ENCODE measurements around the gene DCST2. TPM values are rescaled to one million over a fixed set of nuclear protein-coding genes. Genes with fewer than 3 reads are reported as not detected.
A peak's percentile ranks its signal among the peaks of the same experiment; 100 is the strongest.

DCST2 gene
- not detected for polyA plus RNA-seq

DNA sequence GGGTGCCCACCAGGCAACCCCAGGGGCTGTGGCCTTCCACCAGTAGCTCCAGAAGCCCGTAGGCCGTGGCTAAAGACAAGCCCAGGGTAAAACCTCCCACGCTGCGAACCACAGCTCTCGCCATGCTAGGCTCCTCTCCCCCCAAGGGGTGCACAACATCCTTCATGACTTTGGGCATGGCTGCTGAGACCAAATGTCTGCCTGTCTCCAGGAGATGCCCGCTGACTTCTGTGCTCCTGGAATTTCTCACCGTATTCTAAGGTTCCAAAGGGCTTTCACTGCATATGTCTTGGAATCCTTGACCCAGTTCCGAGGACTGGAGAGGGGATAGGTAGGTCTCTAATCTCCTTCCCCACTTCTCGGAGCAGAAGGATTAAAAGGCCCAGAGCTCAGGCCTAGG lies at the start of gene DCST2, which contains the start of gene DCST1:
TSS of gene DCST2 (minus strand) at position 258 of the 400 bp plus-strand sequence. CDS start at position 178, 80 bp downstream.
TSS of gene DCST1 (plus strand) at position 301 of the 400 bp plus-strand sequence. CDS start 213 bp downstream, outside the sequence.
- peaks cover 0 to 5% (median 2%) of the 10 kb centered on the region in 3 donors for H3K27me3 Mint-ChIP-seq (ENCODE audit: low read depth in 3 of 3)
- H3K27ac Mint-ChIP-seq: no peak within 1 kb of the TSS
- no peaks in the 10 kb centered on the region for H3K36me3 Mint-ChIP-seq
- H3K9me3 Mint-ChIP-seq: peaks cover 0 to 4% (median 0%) of the 10 kb centered on the region in 6 donors
- no peaks in the 10 kb centered on the region for H3K4me1 Mint-ChIP-seq
- no peak within 1 kb of the TSS for H3K4me3 Mint-ChIP-seq
- no peak for DNase-seq

DNA sequence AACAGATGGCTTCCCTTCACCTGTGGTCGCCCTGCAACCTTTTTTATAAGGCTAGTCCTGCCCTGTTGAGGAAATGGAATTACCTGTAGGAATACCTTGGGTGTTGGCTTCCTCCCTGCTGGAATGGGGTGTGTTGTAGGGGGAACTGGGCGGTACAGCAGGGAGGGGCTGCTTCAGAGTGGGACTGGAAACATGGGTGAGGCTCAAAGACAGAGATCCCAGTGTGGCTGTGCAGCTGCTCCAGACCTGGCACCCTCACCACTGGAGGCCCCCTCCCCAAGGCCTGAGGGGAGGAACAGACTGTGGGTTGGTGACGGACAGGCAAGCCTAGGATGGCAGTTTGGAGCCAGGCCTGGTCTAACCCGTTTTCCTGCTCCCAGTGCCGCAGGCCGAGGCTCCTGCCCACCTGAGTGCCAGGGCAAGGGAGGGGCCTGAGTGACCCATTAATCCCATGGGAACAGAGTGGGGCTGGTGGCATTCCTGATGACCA lies 49.5 kb upstream of the DCST2 start:
- DNase-seq: no peak
- H3K27me3 Mint-ChIP-seq (ENCODE audit: low read depth in 3 of 3): peaks cover 25 to 49% (median 34%) of the 10 kb centered on the region in 3 donors
- H3K9me3 Mint-ChIP-seq: peaks cover 0 to 3% (median 0%) of the 10 kb centered on the region in 6 donors
- peak overlapping the region in 1 of 5 donors; percentile 21 for H3K4me3 Mint-ChIP-seq
- peaks cover 48 to 54% of the 10 kb centered on the region in 2 donors for H3K4me1 Mint-ChIP-seq
- no peak overlapping the region for H3K27ac Mint-ChIP-seq
- no peaks in the 10 kb centered on the region for H3K36me3 Mint-ChIP-seq

DNA sequence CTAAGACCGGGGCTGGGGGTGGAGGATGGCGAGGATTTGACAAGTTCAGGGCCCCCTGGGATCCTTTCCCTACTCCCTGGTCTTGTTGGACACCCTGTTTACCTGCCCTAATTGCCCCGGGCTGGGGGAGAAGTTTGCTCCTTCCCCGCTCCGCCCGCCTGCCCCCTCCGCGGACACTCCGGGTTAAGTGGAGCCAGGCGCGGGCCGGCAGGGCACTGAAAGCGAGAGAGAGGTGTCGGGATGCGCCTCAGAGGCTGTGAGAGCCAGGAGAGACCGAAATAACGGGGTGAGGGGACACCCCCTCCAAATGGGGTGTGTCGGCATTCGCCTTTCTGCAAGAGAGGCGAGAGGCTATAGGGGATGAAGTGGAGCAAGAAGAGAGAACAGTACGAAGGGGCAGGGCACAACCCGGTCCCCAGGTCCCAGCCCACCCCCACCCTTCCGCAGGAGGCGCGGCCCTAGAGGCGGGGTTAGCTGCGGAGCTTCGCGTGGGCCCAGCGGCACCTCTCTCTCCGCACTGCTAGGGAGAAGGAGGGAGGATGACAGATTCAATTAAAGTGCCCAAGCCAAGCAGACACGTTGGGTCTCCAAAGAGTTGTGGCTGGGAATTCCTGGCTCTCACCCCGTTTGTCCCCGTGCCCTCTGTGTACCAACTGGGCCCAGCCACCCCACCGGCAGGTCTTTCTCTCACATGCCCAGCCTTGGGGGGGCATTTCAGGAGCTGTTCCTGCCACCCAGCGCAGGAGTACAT lies 48.9 kb upstream of the DCST2 start:
- peaks cover 24 to 49% (median 36%) of the 10 kb centered on the region in 3 donors for H3K27me3 Mint-ChIP-seq (ENCODE audit: low read depth in 3 of 3)
- peak overlapping the region in 4 of 5 donors; percentile 17 to 69 (median 45) for H3K4me3 Mint-ChIP-seq
- peaks cover 49 to 54% of the 10 kb centered on the region in 2 donors for H3K4me1 Mint-ChIP-seq
- H3K27ac Mint-ChIP-seq: no peak overlapping the region
- DNase-seq: no peak
- peaks cover 0 to 3% (median 0%) of the 10 kb centered on the region in 6 donors for H3K9me3 Mint-ChIP-seq
- no peaks in the 10 kb centered on the region for H3K36me3 Mint-ChIP-seq

DNA sequence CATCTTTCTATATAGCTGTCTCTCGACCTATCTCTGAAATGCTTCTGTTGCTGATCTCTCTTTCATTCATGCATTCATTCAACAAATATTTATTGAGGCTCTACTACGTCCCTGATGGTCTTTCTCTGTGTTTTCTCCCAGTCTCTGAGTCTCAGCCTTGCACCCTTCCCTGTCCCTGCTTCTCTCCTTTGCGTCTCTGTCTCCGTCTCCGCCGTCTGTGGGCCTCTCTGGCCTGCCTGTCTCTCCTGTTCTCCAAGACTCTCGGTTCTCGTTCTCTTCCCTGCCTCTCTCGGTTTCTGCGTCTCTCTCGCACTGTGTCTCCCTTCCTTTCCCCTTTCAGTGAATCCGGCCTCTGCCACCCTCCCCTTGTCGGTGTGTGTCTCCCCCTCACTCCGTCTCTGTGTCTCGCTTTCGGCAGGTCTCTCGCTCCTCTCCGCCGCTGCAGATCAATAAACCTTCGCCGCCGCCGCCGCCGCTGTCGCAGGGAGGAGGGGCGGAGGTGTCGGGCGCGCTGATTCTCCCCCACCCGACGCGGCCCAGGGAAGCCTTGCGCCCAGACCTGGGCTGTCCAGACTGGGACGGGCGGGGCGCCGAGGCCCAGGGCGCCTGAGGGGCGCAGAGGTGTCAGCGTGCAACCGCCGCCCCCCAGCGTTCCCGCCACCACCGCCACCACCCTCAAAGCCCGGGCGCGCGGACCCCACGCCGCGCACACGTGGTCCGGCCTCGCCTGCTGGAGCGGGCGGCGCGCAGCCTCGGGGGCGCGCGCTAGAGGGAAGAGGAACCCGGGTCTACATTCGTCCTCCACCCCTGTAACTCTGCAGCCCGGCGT lies 48.1 kb upstream of the DCST2 start:
- peaks cover 49 to 54% of the 10 kb centered on the region in 2 donors for H3K4me1 Mint-ChIP-seq
- peaks cover 0 to 3% (median 0%) of the 10 kb centered on the region in 6 donors for H3K9me3 Mint-ChIP-seq
- H3K27ac Mint-ChIP-seq: peak overlapping the region in 2 of 6 donors; percentile 2 to 21
- H3K36me3 Mint-ChIP-seq: no peaks in the 10 kb centered on the region
- DNase-seq: no peak
- peak overlapping the region; percentile 64 to 87 (median 81) for H3K4me3 Mint-ChIP-seq
- peaks cover 22 to 49% (median 35%) of the 10 kb centered on the region in 3 donors for H3K27me3 Mint-ChIP-seq (ENCODE audit: low read depth in 3 of 3)

DNA sequence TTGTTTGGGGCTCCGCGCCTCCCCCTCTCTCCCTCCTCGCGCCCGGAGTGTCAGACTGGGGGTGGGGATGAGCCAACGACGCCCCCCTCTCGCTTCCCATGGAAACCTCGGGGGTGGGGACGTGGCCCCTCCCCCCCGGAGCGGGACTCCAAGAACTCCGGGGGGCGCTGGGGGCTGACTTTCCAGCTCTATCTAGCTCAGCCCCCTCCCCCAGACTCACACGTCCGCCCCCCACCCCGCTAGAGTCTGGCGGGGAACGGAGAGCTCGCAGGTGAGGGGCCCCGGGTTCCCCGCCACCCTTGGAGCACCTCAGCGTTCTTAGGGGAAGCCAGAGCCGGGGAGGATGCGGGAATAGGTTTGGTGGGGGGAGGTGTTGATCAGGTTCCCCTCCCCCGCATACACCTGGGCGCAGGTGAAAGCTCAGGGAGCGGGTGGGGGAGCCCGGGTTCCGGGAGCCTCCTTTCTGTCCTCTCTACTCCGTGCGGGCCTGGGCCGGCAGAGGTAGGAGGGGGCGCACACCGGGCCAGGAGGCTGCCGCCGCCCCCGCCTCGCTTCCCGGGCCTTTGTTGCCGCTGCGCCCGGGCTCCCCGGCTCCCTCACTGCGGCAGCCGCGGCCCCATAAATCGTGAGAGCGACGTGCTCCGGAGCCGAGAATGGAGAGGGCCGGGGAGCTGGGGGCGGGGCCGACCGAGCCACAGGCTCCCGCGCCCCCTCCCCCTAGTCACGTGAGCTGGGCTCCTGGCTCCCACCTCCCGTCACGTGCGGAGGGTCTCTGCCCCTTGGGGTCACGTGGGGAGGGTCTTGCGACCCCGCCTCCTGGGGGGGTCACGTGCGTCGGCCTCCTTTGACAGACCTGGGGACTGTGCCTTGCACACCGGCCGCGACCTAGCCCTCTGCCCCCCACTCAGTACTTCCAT lies 47.0 kb upstream of the DCST2 start:
- Mint-ChIP-seq H3K27me3 (ENCODE audit: low read depth in 3 of 3) (peaks cover 21 to 46% (median 36%) of the 10 kb centered on the region in 3 donors), H3K27ac (no peak overlapping the region), H3K4me3 (peak overlapping the region in 4 of 5 donors; percentile 64 to 87 (median 77))

DNA sequence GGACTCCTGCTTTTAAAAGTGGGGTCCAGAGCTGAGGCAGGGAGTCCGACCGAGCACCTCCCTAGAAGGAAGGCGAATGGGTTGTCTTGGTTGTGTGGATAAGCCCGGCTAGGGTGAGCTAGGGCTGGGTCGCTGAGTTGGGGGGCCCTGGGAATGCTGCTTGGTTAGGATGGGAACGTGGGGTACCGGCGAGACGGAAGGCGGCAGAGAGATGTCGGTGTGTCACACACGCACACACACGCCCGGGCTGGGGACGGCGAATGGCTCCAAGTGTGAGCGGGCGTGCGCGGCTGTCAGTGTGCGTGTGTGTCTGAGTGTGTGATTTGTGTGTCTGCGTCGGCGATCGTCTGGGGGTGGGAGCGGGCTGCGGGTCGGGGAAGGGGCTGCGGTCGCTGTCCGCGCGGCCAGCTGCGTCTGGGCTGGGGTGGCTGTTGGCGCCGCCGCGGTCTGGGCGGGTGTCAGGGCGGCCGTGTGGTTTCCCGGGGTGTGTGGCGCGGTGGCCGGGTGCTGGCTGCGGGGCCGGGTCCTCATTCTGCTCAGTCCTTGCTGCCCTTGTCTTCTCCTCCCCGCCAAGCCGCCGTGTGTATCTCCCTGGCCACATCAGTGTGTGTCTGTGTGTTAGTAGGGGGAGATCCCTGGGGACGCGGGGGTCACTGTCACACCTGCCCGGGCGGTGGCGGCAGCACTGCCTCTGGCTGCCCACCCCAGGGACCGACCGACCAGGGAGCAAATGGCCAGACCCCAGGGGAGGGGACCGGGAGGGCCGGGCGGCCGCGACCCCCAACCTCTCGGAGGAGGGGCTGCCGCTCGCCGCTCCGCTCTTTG lies 46.1 kb upstream of the DCST2 start:
- DNase-seq: peak in 1 of 3 donors; percentile 24
- H3K27ac Mint-ChIP-seq: peak overlapping the region in 4 of 6 donors; percentile 25 to 80 (median 64)
- H3K27me3 Mint-ChIP-seq (ENCODE audit: low read depth in 3 of 3): peaks cover 21 to 42% (median 35%) of the 10 kb centered on the region in 3 donors
- H3K4me1 Mint-ChIP-seq: peaks cover 40 to 44% of the 10 kb centered on the region in 2 donors
- no peaks in the 10 kb centered on the region for H3K36me3 Mint-ChIP-seq
- H3K4me3 Mint-ChIP-seq: peak overlapping the region; percentile 72 to 91 (median 82)
- peaks cover 0 to 3% (median 0%) of the 10 kb centered on the region in 6 donors for H3K9me3 Mint-ChIP-seq

More for the DNA sequence above, 47.0 kb upstream of the DCST2 start:
- H3K9me3 Mint-ChIP-seq: peaks cover 0 to 3% (median 0%) of the 10 kb centered on the region in 6 donors
- H3K4me1 Mint-ChIP-seq: peaks cover 46 to 53% of the 10 kb centered on the region in 2 donors
- no peak for DNase-seq
- H3K36me3 Mint-ChIP-seq: no peaks in the 10 kb centered on the region

DNA sequence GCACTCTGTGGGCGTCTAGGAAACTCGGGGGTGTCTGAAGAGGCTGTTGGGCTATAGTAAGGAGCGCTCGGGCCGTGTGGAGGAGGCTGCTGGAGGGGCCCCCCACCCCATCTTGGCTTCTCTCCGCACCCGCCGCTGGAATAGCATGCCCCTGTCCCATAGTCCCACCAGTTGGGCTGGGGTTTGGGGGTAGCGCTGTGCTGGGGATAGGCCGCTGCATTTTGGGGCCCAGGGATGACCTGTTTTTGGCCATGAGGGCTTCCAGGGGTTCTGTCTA lies 45.6 kb upstream of the DCST2 start:
- H3K36me3 Mint-ChIP-seq: no peaks in the 10 kb centered on the region
- peaks cover 34 to 39% of the 10 kb centered on the region in 2 donors for H3K4me1 Mint-ChIP-seq
- peaks cover 0 to 3% (median 0%) of the 10 kb centered on the region in 6 donors for H3K9me3 Mint-ChIP-seq
- H3K4me3 Mint-ChIP-seq: peak overlapping the region; percentile 72 to 91 (median 82)
- H3K27me3 Mint-ChIP-seq (ENCODE audit: low read depth in 3 of 3): peaks cover 21 to 36% (median 30%) of the 10 kb centered on the region in 3 donors
- DNase-seq: no peak
- peak overlapping the region in 1 of 6 donors; percentile 50 for H3K27ac Mint-ChIP-seq

DNA sequence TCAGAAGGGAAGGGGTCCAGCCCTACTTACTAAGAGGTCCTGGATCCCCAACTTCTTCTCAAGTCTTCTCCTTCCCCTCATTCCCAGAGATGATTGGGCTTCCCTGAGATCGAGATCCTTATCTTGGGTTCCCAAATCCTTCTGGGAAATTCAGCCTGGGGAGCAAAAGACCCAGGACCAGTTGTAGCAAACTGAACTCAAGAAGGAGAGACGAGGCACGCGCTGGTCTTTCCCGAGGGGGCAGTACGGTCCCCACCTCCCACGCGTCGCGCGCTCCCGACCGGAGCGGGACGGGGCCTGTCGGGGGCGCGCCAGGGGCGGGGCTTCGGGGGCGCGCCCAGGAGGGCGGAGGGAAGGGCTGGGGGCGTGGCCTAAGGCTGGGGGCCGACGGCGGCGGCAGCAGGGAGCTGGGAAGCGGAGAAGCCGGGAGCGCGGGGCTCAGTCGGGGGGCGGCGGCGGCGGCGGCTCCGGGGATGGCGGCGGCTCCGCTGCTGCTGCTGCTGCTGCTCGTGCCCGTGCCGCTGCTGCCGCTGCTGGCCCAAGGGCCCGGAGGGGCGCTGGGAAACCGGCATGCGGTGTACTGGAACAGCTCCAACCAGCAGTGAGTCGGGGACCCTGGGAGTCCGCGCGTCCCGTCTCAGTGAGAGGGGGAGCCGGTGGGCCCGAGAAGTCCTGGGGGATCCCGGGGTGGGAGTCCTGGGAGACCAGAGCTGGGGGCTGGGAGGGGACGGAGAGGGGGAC lies 45.1 kb upstream of the DCST2 start, which contains the start of gene EFNA3:
TSS of gene EFNA3 (plus strand) at position 369 of the 741 bp plus-strand sequence. CDS start at position 474, 105 bp downstream.
- peak; percentile 57 to 61 (median 57) for DNase-seq
- peaks cover 16 to 31% (median 25%) of the 10 kb centered on the region in 3 donors for H3K27me3 Mint-ChIP-seq (ENCODE audit: low read depth in 3 of 3)
- H3K27ac Mint-ChIP-seq: peak within 1 kb of the TSS; percentile 10 to 80 (median 38)
- H3K9me3 Mint-ChIP-seq: peaks cover 0 to 3% (median 0%) of the 10 kb centered on the region in 6 donors
- H3K4me1 Mint-ChIP-seq: peaks cover 32 to 33% of the 10 kb centered on the region in 2 donors
- H3K36me3 Mint-ChIP-seq: no peaks in the 10 kb centered on the region
- peak within 1 kb of the TSS; percentile 72 to 91 (median 82) for H3K4me3 Mint-ChIP-seq

DNA sequence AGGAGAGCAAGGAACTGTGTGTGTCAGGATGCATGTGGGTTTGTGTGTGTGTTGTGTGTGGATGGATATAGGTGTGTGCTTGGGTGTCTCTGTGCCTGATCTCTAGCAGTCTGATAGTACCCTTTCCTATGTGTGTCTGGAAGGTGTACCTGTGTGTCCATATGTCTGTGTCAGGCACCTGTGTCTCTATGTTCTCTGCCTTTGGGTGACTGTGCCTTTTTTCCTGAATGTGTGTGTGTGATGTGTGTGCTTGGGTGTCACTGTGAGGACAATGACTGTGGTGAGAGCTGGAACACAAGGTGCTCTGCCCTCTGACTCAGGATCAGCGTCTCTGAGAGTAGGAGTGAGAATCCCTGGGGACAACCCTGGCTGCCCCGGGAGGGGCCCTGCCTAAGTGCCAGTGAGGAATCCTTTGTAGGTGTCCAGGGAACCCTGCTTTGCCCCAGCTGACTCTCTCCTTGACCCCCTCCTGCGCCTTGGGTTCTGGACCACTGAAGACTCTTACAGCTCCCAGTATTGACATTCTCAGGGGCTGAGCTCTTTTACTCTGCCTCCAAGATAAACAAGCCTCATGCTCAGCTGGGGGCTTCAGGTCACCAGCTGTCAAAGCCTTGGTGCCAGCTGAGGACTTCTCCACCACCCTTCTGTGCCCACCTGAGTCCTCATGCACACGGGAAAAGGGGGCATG lies 44.3 kb upstream of the DCST2 start:
- Mint-ChIP-seq H3K4me3 (peak overlapping the region; percentile 34 to 60 (median 55)), H3K27ac (peak overlapping the region in 2 of 6 donors; percentile 10 to 15), H3K36me3 (no peaks in the 10 kb centered on the region), H3K27me3 (ENCODE audit: low read depth in 3 of 3) (peaks cover 15 to 28% (median 23%) of the 10 kb centered on the region in 3 donors), H3K9me3 (peaks cover 0 to 3% (median 0%) of the 10 kb centered on the region in 6 donors), H3K4me1 (peaks cover 31 to 32% of the 10 kb centered on the region in 2 donors)
- DNase-seq: no peak

DNA sequence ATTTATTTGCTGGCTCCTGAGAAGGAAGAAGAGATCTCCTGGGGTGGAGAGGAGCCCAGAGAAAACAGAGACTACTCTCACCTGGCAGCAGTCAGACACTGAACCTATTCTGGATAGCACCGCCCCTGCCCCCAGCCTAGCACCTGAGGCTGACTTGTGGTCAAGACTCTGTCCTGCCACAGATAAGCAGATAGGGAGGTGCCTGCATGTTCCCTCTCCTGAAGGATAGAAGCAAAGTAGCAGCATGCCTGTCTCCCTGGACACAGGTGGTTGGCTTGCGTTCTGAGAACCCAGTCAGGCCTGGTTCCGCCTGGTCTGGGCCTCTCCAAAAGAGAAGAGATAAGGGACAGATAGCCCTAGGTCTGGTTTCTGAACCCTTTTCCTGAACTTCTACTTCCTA lies 43.8 kb upstream of the DCST2 start:
- Mint-ChIP-seq H3K27me3 (ENCODE audit: low read depth in 3 of 3) (peaks cover 14 to 24% (median 23%) of the 10 kb centered on the region in 3 donors), H3K27ac (no peak overlapping the region), H3K9me3 (peaks cover 0 to 3% (median 0%) of the 10 kb centered on the region in 6 donors), H3K4me1 (peaks cover 26% of the 10 kb centered on the region in 2 donors), H3K36me3 (no peaks in the 10 kb centered on the region), H3K4me3 (peak overlapping the region in 3 of 5 donors; percentile 1 to 46 (median 27))
- DNase-seq: no peak

DNA sequence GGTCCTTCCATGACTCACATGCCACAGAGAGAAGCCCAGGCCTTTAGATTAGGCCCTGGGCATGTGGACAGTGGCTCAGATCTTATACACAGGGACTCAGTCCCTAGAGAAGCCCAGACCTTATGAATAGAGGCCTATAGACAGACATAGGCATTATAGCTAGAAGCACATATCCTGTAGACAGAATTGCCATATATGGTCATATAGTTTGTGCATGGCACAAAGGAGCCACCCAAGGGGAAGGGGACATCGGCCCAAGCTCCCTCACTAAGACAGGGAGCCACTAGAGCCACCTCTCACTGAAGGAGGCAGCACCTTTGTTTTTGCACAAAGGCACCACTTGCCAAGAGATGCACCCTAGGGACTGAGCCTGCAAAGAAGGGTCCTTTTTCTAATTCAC lies 42.8 kb upstream of the DCST2 start:
- Mint-ChIP-seq H3K27me3 (ENCODE audit: low read depth in 3 of 3) (peaks cover 10 to 24% (median 21%) of the 10 kb centered on the region in 3 donors), H3K4me1 (peaks cover 26 to 28% of the 10 kb centered on the region in 2 donors), H3K4me3 (no peak overlapping the region), H3K9me3 (no peaks in the 10 kb centered on the region), H3K27ac (no peak overlapping the region), H3K36me3 (no peaks in the 10 kb centered on the region)
- DNase-seq: no peak
